ENCODE measurements around the gene DNM2.

- TF ChIP-seq, protein P1, sequence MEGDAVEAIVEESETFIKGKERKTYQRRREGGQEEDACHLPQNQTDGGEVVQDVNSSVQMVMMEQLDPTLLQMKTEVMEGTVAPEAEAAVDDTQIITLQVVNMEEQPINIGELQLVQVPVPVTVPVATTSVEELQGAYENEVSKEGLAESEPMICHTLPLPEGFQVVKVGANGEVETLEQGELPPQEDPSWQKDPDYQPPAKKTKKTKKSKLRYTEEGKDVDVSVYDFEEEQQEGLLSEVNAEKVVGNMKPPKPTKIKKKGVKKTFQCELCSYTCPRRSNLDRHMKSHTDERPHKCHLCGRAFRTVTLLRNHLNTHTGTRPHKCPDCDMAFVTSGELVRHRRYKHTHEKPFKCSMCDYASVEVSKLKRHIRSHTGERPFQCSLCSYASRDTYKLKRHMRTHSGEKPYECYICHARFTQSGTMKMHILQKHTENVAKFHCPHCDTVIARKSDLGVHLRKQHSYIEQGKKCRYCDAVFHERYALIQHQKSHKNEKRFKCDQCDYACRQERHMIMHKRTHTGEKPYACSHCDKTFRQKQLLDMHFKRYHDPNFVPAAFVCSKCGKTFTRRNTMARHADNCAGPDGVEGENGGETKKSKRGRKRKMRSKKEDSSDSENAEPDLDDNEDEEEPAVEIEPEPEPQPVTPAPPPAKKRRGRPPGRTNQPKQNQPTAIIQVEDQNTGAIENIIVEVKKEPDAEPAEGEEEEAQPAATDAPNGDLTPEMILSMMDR (conservative IDR thresholded peaks at IDR 0.05), result no peak
- TF ChIP-seq ZFX (IDR thresholded peaks at IDR 0.05), result no peak
Observed at GRCh38 chr19:10758978-10759377, 41.1 kb downstream of the DNM2 start.
